Activated CD4-positive, alpha-beta T cell treated with anti-CD3 and anti-CD28 coated beads, Interleukin-2, amount 50 U/mL, for 48 hours (primary cell): Measurements from ENCODE around the gene C1orf167.

Experiments
- DNase-seq, 2 experiments: peaks; one replicate each; pipeline ENCODE4 v3.0.0-alpha.2; 2020

Gene C1orf167

GRCh38 chr1:11787804-11788436 lies 25.9 kb downstream of the C1orf167 start:
- no peak for DNase-seq

- DNase-seq: no peak
Measured at GRCh38 chr1:11788549-11789053, 26.6 kb downstream of the C1orf167 start.

- DNase-seq: no peak
Measured at GRCh38 chr1:11789126-11790067, 27.4 kb downstream of the C1orf167 start.

GRCh38 chr1:11790101-11790879 lies 28.3 kb downstream of the C1orf167 start:
- DNase-seq: no peak

- no peak for DNase-seq
Measured at GRCh38 chr1:11790880-11791715, 29.1 kb downstream of the C1orf167 start.

GRCh38 chr1:11792106-11792505 lies 30.1 kb downstream of the C1orf167 start:
- no peak for DNase-seq

GRCh38 chr1:11793819-11794218 lies 31.8 kb downstream of the C1orf167 start:
- no peak for DNase-seq

GRCh38 chr1:11794446-11795237 lies 32.6 kb downstream of the C1orf167 start:
- no peak for DNase-seq

GRCh38 chr1:11795238-11795890 lies 33.4 kb downstream of the C1orf167 start:
- no peak for DNase-seq

GRCh38 chr1:11796036-11796828 lies 34.2 kb downstream of the C1orf167 start:
- no peak for DNase-seq

GRCh38 chr1:11797525-11798216 lies 35.7 kb downstream of the C1orf167 start:
- DNase-seq: no peak

- DNase-seq: no peak
Measured at GRCh38 chr1:11799099-11799498, 37.1 kb downstream of the C1orf167 start.

- no peak for DNase-seq
Measured at GRCh38 chr1:11799896-11800295, 37.9 kb downstream of the C1orf167 start.

- DNase-seq: no peak
Measured at GRCh38 chr1:11800391-11800755, 38.4 kb downstream of the C1orf167 start.

GRCh38 chr1:11800756-11801433 lies 38.9 kb downstream of the C1orf167 start:
- DNase-seq: no peak

GRCh38 chr1:11802616-11802972 lies 40.6 kb downstream of the C1orf167 start:
- DNase-seq: no peak

GRCh38 chr1:11802973-11803885 lies 41.2 kb downstream of the C1orf167 start:
- peak; percentile 72 to 78 for DNase-seq
